H1 (cell line): ENCODE results near the gene INPP5E. TPM values are rescaled to one million over a fixed set of nuclear protein-coding genes. Genes with fewer than 3 reads are reported as not detected.
A peak's percentile ranks its signal among the peaks of the same experiment; 100 is the strongest.

Source experiments
- CTCF ChIA-PET: fragments of 300-600 bp; sonication (Branson Sonifier 250); formaldehyde crosslinking; loops from one replicate; lab custom pipeline; 2021; ENCODE audit not compliant: partially characterized antibody; lab: Charles Lee
- POLR2A ChIA-PET: fragments of 300-600 bp; sonication (Branson Sonifier 250); formaldehyde crosslinking; loops from one replicate; lab custom pipeline; 2021; ENCODE audit warnings: inconsistent platforms; ENCODE audit not compliant: partially characterized antibody; lab: Charles Lee
- DNase-seq, 2 experiments: peaks; one replicate each; pipeline versions ENCODE4 v3.0.0 to v3.0.0-alpha.2; 2010 to 2022; ENCODE audit warnings: low spot score in 2 of 2, low read depth in 1 of 2, mixed read lengths in 1 of 2
- FAIRE-seq: peaks from 2 replicates; lab custom pipeline; 2011; peaks lifted over from hg19 to GRCh38; lab: Jason Lieb, UNC
- H2AFZ ChIP-seq: 2 replicates; pipeline ENCODE4 v1.8.1; 2012; ENCODE audit warnings: low read length, inconsistent platforms
- H2AK5ac ChIP-seq: 2 replicates; pipeline ENCODE4 v1.6.1; 2013; ENCODE audit warnings: low read depth, low read length
- H2BK120ac ChIP-seq: replicated peaks from 2 replicates; pipeline ENCODE3; 2013; ENCODE audit warnings: low read depth, low read length, inconsistent platforms
- H2BK12ac ChIP-seq: 2 replicates; pipeline ENCODE4 v1.6.1; 2013; ENCODE audit warnings: low read depth, low read length
- H2BK15ac ChIP-seq: 2 replicates; pipeline ENCODE4 v1.6.1; 2013; ENCODE audit warnings: low read length
- H2BK20ac ChIP-seq: 2 replicates; pipeline ENCODE4 v1.6.1; 2013; ENCODE audit warnings: low read length
- H2BK5ac ChIP-seq: 2 replicates; pipeline ENCODE4 v1.6.1; 2013; ENCODE audit warnings: low read depth, low read length
- H3K14ac ChIP-seq: 2 replicates; pipeline ENCODE4 v1.6.1; 2013; ENCODE audit warnings: inconsistent platforms; ENCODE audit not compliant: insufficient read length
- H3K18ac ChIP-seq: 2 replicates; pipeline ENCODE4 v1.6.1; 2013; ENCODE audit warnings: low read length; ENCODE audit errors: extremely low read depth
- H3K23ac ChIP-seq: 2 replicates; pipeline ENCODE4 v1.6.1; 2013; ENCODE audit warnings: inconsistent platforms; ENCODE audit not compliant: insufficient read length
- H3K23me2 ChIP-seq: 2 replicates; pipeline ENCODE4 v1.6.1; 2013; ENCODE audit warnings: low read depth, low read length
- H3K27ac ChIP-seq: 2 replicates; pipeline ENCODE4 v1.6.1; 2011; ENCODE audit warnings: low read depth, low read length, inconsistent platforms
- H3K27me3 ChIP-seq, 4 experiments: replicated peaks in 1 of 4; 1 replicate in 1 of 4; 2 replicates in 3 of 4; pipeline versions ENCODE4 v1.6.1 to v1.8.1; 2011 to 2013; ENCODE audit warnings: low read length in 3 of 4, mild to moderate bottlenecking in 3 of 4, inconsistent platforms in 2 of 4, mixed read lengths in 2 of 4, moderate library complexity in 1 of 4; ENCODE audit not compliant: control insufficient read depth in 3 of 4, insufficient read depth in 3 of 4; ENCODE audit errors: extremely low read depth in 1 of 4
- H3K36me3 ChIP-seq, 4 experiments: 2 replicates each; pipeline versions ENCODE4 v1.6.1 to v1.8.1; 2011 to 2013; ENCODE audit warnings: mild to moderate bottlenecking in 4 of 4, low read length in 3 of 4, moderate library complexity in 2 of 4, control low read depth in 1 of 4, inconsistent platforms in 1 of 4; ENCODE audit not compliant: insufficient read depth in 4 of 4, control insufficient read depth in 2 of 4
- H3K4ac ChIP-seq: replicated peaks from 2 replicates; pipeline ENCODE3; 2013; ENCODE audit warnings: low read length, low read depth, mixed read lengths, inconsistent platforms; ENCODE audit not compliant: insufficient read length
- H3K4me1 ChIP-seq, 4 experiments: replicated peaks in 1 of 4; 1 replicate in 1 of 4; 2 replicates in 3 of 4; pipeline versions ENCODE4 v1.6.1 to v1.8.1; 2011 to 2013; ENCODE audit warnings: low read length in 3 of 4, inconsistent platforms in 2 of 4, mixed read lengths in 1 of 4; ENCODE audit not compliant: insufficient read depth in 4 of 4, control insufficient read depth in 3 of 4
- H3K4me2 ChIP-seq, 2 experiments: 2 replicates each; pipeline versions ENCODE4 v1.6.1 to v1.8.1; 2011 to 2013; ENCODE audit warnings: low read depth in 2 of 2, low read length in 2 of 2, control low read depth in 1 of 2, inconsistent platforms in 1 of 2, mild to moderate bottlenecking in 1 of 2; ENCODE audit not compliant: insufficient read depth in 1 of 2
- H3K4me3 ChIP-seq, 4 experiments: fragments of 200-600, 300-600 bp in 1 of 4; sonication (generic), shearing (Covaris generic), sonication (Bioruptor Twin) in 1 of 4; 2 replicates each; pipeline versions ENCODE4 v1.5.1 to v1.8.1; 2011 to 2016; ENCODE audit warnings: low read length in 4 of 4, low read depth in 3 of 4, control low read depth in 2 of 4, inconsistent platforms in 2 of 4, mild to moderate bottlenecking in 2 of 4, mixed read lengths in 1 of 4, moderate library complexity in 1 of 4; ENCODE audit not compliant: insufficient read depth in 2 of 4; ENCODE audit errors: extremely low read depth in 1 of 4
- H3K56ac ChIP-seq: replicated peaks from 2 replicates; pipeline ENCODE3; 2013; ENCODE audit warnings: low read depth, mild to moderate bottlenecking, mixed read lengths, low read length, inconsistent platforms; ENCODE audit not compliant: insufficient read length
- H3K79me1 ChIP-seq: 2 replicates; pipeline ENCODE4 v1.6.1; 2013; ENCODE audit warnings: low read depth, low read length, control low read depth
- H3K79me2 ChIP-seq, 2 experiments: 2 replicates each; pipeline versions ENCODE4 v1.6.1 to v1.8.1; 2012 to 2013; ENCODE audit warnings: low read length in 2 of 2, mild to moderate bottlenecking in 2 of 2, inconsistent platforms in 1 of 2; ENCODE audit not compliant: insufficient read depth in 2 of 2, control insufficient read depth in 1 of 2
- H3K9ac ChIP-seq, 4 experiments: replicated peaks in 1 of 4; 1 replicate in 1 of 4; 2 replicates in 3 of 4; pipeline versions ENCODE4 v1.6.1 to v1.8.1; 2011 to 2013; ENCODE audit warnings: low read depth in 3 of 4, low read length in 3 of 4, control low read depth in 2 of 4, mild to moderate bottlenecking in 2 of 4, moderate library complexity in 2 of 4, inconsistent platforms in 1 of 4; ENCODE audit errors: extremely low read depth in 1 of 4
- H3K9me3 ChIP-seq, 2 experiments: 2 replicates each; pipeline versions ENCODE4 v1.6.1 to v1.8.1; 2012 to 2013; ENCODE audit warnings: mild to moderate bottlenecking in 2 of 2, moderate library complexity in 2 of 2, control low read depth in 1 of 2, inconsistent platforms in 1 of 2, low read depth in 1 of 2, low read length in 1 of 2, mixed read lengths in 1 of 2; ENCODE audit not compliant: insufficient read depth in 2 of 2
- H4K20me1 ChIP-seq, 2 experiments: replicated peaks in 1 of 2; 2 replicates each; pipeline versions ENCODE3 to v1.8.1; 2011 to 2013; ENCODE audit warnings: inconsistent platforms in 2 of 2, low read length in 2 of 2, mild to moderate bottlenecking in 1 of 2; ENCODE audit not compliant: insufficient read depth in 2 of 2, control insufficient read depth in 1 of 2
- H4K5ac ChIP-seq: 2 replicates; pipeline ENCODE4 v1.6.1; 2013; ENCODE audit warnings: low read length, low read depth, mixed read lengths, inconsistent platforms; ENCODE audit not compliant: insufficient read length
- H4K8ac ChIP-seq: 2 replicates; pipeline ENCODE4 v1.8.0; 2013; ENCODE audit warnings: mild to moderate bottlenecking, moderate library complexity, low read length, inconsistent platforms; ENCODE audit not compliant: insufficient read depth; ENCODE audit errors: extremely low read depth
- H4K91ac ChIP-seq: replicated peaks from 2 replicates; pipeline ENCODE3; 2013; ENCODE audit warnings: low read length, mixed read lengths, inconsistent platforms; ENCODE audit not compliant: insufficient read length
- ASH2L ChIP-seq: fragments of 200-600, 300-600 bp; sonication (generic); IDR thresholded peaks from one replicate; pipeline ENCODE4 v1.7.1; 2017; ENCODE audit warnings: low read length
- CREB1 ChIP-seq: IDR thresholded peaks from 2 replicates; pipeline ENCODE4 v1.6.1; 2012; ENCODE audit warnings: inconsistent platforms
- EP300 ChIP-seq, 2 experiments: IDR thresholded peaks; 1 replicate in 1 of 2; 2 replicates in 1 of 2; pipeline ENCODE4 v1.6.1; 2011 to 2012; ENCODE audit warnings: low read depth in 2 of 2, low read length in 2 of 2, mild to moderate bottlenecking in 2 of 2, borderline replicate concordance in 1 of 2, inconsistent platforms in 1 of 2, moderate library complexity in 1 of 2
- KDM5A ChIP-seq: fragments of 200-600 bp; IDR thresholded peaks from 2 replicates; pipeline ENCODE4 v1.7.1; 2012; ENCODE audit warnings: mild to moderate bottlenecking, low read length, inconsistent platforms, mixed read lengths
- POLR2AphosphoS5 ChIP-seq: IDR thresholded peaks from 2 replicates; pipeline ENCODE4 v1.6.1; 2011; ENCODE audit warnings: low read depth, low read length
- SP1 ChIP-seq: IDR thresholded peaks from 2 replicates; pipeline ENCODE4 v1.6.1; 2011; ENCODE audit warnings: low read depth, low read length
- SRF ChIP-seq: IDR thresholded peaks from 2 replicates; pipeline ENCODE4 v1.6.1; 2011; ENCODE audit warnings: mild to moderate bottlenecking, low read depth, low read length, moderate library complexity
- TAF1 ChIP-seq: IDR thresholded peaks from 2 replicates; pipeline ENCODE4 v1.6.1; 2011; ENCODE audit warnings: mild to moderate bottlenecking, low read depth, low read length
- TBP ChIP-seq: IDR thresholded peaks from 2 replicates; pipeline ENCODE4 v1.6.1; 2011; ENCODE audit warnings: low read depth, low read length, improper control_type of control experiment
- TEAD4 ChIP-seq: IDR thresholded peaks from 2 replicates; pipeline ENCODE4 v1.6.1; 2012; ENCODE audit warnings: low read depth, low read length, inconsistent platforms, mixed read lengths
- YY1 ChIP-seq: IDR thresholded peaks from 2 replicates; pipeline ENCODE4 v1.6.1; 2011; ENCODE audit warnings: low read depth, mild to moderate bottlenecking, low read length
- WGBS, 2 experiments: shearing (Covaris generic) in 1 of 2; methylation state at CpG; one replicate each; pipeline versions ENCODE4 v1.1.6 to v1.1.7; 2013 to 2015; ENCODE audit warnings: low lambda C conversion rate in 2 of 2, mixed read lengths in 2 of 2, inconsistent platforms in 1 of 2, low coverage in 1 of 2, missing lambda C conversion rate in 1 of 2; ENCODE audit not compliant: insufficient replicate concordance in 2 of 2, insufficient coverage in 1 of 2, insufficient read length in 1 of 2; ENCODE audit errors: extremely low coverage in 1 of 2, missing lambda C conversion rate in 1 of 2; 5-methylcytosine and 5-hydroxymethylcytosine counted together
- polyA plus RNA-seq, 7 experiments: library from polyadenylated mRNA; depleted of rRNA in 3 of 7; stranded (reverse) in 5 of 7; unstranded in 2 of 7; fragments of >200 nt in 5 of 7; fragments of 200-250 nt in 2 of 7; gene quantifications; 1 replicate in 5 of 7; 2 replicates in 1 of 7; 4 replicates in 1 of 7; pipeline versions ENCODE4 v1.2.1 to v1.2.3, GENCODE V29; 2011 to 2013; ENCODE audit warnings: missing spikeins in 2 of 7, mixed read lengths in 2 of 7
- total RNA-seq: library from RNA; stranded (reverse); fragmentation: NEBNext Ultra II Directional; extraction: Animal tissue kit (Norgen Biotek cat#: 25700); gene quantifications from 2 replicates; pipeline ENCODE4 v1.2.1, GENCODE V29; 2021
- TF ChIP-seq, protein P1 (sequence below): IDR thresholded peaks from 2 replicates; pipeline ENCODE4 v1.6.1; 2011; ENCODE audit warnings: low read depth, mild to moderate bottlenecking, low read length; ENCODE audit not compliant: insufficient read depth

INPP5E gene
- total and polyA plus RNA-seq, 2 of the 8 experiments (the other 6 are each of a cell fraction or from before 2014, with no cell fraction given) = 8.7 to 11.3 TPM

DNA sequence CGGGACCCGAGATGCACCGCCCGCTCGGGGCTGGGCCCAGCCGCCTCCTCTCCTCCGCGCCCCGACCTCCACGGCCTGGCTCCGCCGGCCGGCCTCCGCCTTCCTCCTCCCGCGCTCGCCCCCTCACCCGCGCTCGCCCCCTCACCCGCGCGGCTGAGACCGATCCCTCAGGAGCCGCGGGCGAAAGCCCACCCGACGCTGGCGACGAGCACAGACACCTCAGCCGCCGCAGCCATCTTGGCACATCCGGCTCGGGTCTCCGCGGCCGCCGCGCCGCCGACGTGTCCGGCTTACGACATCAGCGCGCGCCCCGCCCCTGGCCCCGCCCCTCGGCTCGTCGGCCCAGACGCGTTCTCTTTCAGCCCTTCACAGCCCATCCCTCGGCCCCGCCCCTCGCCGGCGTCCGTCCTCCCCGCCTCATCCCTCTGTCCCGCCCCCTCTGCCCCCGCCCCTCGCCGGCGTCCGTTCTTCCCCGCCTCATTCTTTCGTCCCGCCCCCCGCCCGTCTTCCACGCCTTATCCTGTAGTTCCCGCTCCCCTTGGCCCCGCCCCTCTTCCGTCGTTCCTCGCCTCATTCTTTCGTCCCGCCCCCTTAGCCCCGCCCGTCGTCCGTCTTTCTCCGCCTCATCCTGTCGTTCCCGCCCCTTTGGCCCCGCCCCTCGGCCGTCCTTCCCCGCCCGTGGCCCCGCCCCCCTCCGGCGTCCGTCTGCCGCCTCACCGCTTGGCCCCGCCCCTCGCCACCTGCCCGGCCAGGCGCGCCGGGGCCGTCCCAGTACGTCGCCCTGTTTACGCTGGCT lies 43.3 kb upstream of the INPP5E start, which contains the start of gene SEC16A:
Gene SEC16A (minus strand): TSS at position 248 of the 796 bp plus-strand sequence. CDS start 5,425 bp downstream, outside the sequence.
- H2BK5ac ChIP-seq = peak within 1 kb of the TSS; percentile 97
- peak within 1 kb of the TSS; percentile 93 for H2BK120ac ChIP-seq
- peak within 1 kb of the TSS; percentile 99 for H4K8ac ChIP-seq
- H4K20me1 ChIP-seq = peaks cover 10 to 21% of the 10 kb centered on the region in 2 experiments
- peak within 1 kb of the TSS; percentile 95 to 99 (median 96) for H3K9ac ChIP-seq
- H3K9me3 ChIP-seq = no peaks in the 10 kb centered on the region
- H4K91ac ChIP-seq = peak within 1 kb of the TSS; percentile 98
- ChIA-PET CTCF (interaction anchor here (8.7 to 8.9 kb wide), 3 partner anchors 143 to 158 kb away, joined by 82 to 253 read pairs (median 237); no protein-coding TSS in a partner anchor), POLR2A (no interaction called here)
- H2BK15ac ChIP-seq = peak within 1 kb of the TSS; percentile 100
- no peaks in the 10 kb centered on the region; a peak in 1 of 8 replicates for H3K36me3 ChIP-seq
- no peak within 1 kb of the TSS for H3K14ac ChIP-seq
- peaks cover 9% of the 10 kb centered on the region; the same call in 1 of the 2 replicates for H3K23me2 ChIP-seq
- H3K56ac ChIP-seq = peak within 1 kb of the TSS; percentile 100
- H2BK20ac ChIP-seq = no peak within 1 kb of the TSS
- peak within 1 kb of the TSS; percentile 99 for H4K5ac ChIP-seq
- peak within 1 kb of the TSS; percentile 84 for H3K18ac ChIP-seq
- H3K23ac ChIP-seq = no peak within 1 kb of the TSS
- no peaks in the 10 kb centered on the region; the same call in none of the 2 replicates for H3K79me1 ChIP-seq
- 0 out of 2 replicates have a peak within 1 kb of the TSS, but pooled peaks have one; percentile 40 for H2AK5ac ChIP-seq
- H2AFZ ChIP-seq = peak within 1 kb of the TSS; percentile 90; the same call in 1 of the 2 replicates
- peak within 1 kb of the TSS; percentile 91 to 95 for H3K4me2 ChIP-seq
- H2BK12ac ChIP-seq = peak within 1 kb of the TSS; percentile 44; the same call in 1 of the 2 replicates
- H3K4ac ChIP-seq = peak within 1 kb of the TSS; percentile 100
- peak within 1 kb of the TSS; percentile 75 to 98 (median 86) for H3K4me3 ChIP-seq
- H3K27ac ChIP-seq = peak within 1 kb of the TSS; percentile 100
- FAIRE-seq (no peak), DNase-seq (peak; percentile 97 to 99)
- peaks cover 21 to 42% of the 10 kb centered on the region in 2 experiments for H3K79me2 ChIP-seq
- peaks cover 2 to 13% (median 3%) of the 10 kb centered on the region in 4 experiments for H3K4me1 ChIP-seq
- WGBS, 2 experiments = 2% methylated on average over 27 of the region's 109 CpGs; no CpG with 5 or more reads in 1 of the 2 experiments
- H3K27me3 ChIP-seq = no peaks in the 10 kb centered on the region
- TF ChIP-seq SP1 (peak; percentile 70; the same call in 1 of the 2 replicates), EP300 (IDR thresholded peaks at IDR 0.05; ENCODE audit: borderline replicate concordance in 1 of 2, low read depth in 2 of 2, low read length in 2 of 2) (peak in 1 of 2 experiments; percentile 7; a peak in 1 of 3 replicates), CREB1 (peak; percentile 99), POLR2AphosphoS5 (peak; percentile 86; the same call in 1 of the 2 replicates), ASH2L (peak; percentile 88), KDM5A (peak; percentile 90), YY1 (peak; percentile 95), TAF1 (peak; percentile 92), SRF (peak; percentile 79), TEAD4 (no peak), TBP (peak; percentile 72; the same call in 1 of the 2 replicates)
- TF ChIP-seq, protein P1, sequence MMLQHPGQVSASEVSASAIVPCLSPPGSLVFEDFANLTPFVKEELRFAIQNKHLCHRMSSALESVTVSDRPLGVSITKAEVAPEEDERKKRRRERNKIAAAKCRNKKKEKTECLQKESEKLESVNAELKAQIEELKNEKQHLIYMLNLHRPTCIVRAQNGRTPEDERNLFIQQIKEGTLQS = peak; percentile 76
